SKM-1 treated with dmso at 0.1 percent for 144 hours (cell line): ENCODE measurements around the gene PLEKHG4.

Experiments
- DNase-seq: peaks from one replicate; lab custom pipeline; 2025; ENCODE audit not compliant: unreplicated experiment; lab: John Stamatoyannopoulos, UW

The PLEKHG4 gene, protein sequence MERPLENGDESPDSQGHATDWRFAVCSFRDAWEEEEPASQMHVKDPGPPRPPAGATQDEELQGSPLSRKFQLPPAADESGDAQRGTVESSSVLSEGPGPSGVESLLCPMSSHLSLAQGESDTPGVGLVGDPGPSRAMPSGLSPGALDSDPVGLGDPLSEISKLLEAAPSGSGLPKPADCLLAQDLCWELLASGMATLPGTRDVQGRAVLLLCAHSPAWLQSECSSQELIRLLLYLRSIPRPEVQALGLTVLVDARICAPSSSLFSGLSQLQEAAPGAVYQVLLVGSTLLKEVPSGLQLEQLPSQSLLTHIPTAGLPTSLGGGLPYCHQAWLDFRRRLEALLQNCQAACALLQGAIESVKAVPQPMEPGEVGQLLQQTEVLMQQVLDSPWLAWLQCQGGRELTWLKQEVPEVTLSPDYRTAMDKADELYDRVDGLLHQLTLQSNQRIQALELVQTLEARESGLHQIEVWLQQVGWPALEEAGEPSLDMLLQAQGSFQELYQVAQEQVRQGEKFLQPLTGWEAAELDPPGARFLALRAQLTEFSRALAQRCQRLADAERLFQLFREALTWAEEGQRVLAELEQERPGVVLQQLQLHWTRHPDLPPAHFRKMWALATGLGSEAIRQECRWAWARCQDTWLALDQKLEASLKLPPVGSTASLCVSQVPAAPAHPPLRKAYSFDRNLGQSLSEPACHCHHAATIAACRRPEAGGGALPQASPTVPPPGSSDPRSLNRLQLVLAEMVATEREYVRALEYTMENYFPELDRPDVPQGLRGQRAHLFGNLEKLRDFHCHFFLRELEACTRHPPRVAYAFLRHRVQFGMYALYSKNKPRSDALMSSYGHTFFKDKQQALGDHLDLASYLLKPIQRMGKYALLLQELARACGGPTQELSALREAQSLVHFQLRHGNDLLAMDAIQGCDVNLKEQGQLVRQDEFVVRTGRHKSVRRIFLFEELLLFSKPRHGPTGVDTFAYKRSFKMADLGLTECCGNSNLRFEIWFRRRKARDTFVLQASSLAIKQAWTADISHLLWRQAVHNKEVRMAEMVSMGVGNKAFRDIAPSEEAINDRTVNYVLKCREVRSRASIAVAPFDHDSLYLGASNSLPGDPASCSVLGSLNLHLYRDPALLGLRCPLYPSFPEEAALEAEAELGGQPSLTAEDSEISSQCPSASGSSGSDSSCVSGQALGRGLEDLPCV

GRCh38 chr16:67279296-67280089 is at the start of gene PLEKHG4:
TSS of gene PLEKHG4 (plus strand) at chr16:67279532. CDS start at chr16:67280045, 513 bp downstream.
- peak; percentile 78 for DNase-seq

DNA sequence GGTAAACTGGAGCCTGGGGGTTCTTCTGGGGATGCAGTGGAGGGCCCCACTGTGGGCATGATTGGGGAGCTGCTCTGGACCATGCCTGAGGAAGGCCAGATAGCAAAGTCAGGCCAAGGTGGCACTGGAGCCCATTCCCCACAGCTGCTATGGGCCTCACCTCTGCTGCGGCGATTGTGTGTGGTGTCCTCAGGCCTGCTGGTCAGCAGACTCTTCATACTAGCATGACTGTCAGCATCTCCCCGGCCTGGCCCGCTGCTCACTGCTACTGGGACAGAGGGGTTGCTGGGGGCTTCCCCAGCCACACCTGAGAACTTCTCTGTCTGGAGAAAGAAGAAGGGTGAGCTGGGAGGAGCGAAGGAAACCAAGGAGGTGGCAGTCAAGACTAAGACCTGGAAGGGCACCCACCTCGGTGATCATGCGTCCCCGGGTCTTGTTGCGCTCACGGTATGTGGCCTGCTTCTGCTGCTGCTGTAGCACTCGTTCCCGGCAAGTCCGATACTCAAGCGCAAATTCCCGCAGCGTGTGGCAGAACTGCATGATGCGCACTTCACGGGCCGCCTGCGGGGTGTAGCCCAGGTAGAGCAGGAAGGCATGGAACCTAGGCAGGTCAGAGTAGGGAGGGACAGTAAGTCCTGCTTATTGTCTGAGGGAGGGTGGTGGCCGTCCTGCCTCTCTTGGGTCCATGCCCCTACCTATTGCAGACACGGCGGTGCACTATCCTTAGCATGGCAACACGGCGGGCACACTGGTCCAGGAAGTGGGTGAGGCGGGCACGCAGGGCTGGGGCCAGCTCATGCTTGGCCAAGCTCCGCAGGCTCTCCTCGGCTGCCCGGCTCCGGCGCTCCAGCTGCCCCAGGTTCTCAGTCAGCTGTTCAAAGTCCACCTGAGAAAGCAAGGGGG is 49.2 kb upstream of the PLEKHG4 start:
- no peak for DNase-seq

- no peak for DNase-seq
Measured at GRCh38 chr16:67230809-67231660, 48.3 kb upstream of the PLEKHG4 start.

- no peak for DNase-seq
Measured at GRCh38 chr16:67233596-67233995, 45.7 kb upstream of the PLEKHG4 start.

DNA sequence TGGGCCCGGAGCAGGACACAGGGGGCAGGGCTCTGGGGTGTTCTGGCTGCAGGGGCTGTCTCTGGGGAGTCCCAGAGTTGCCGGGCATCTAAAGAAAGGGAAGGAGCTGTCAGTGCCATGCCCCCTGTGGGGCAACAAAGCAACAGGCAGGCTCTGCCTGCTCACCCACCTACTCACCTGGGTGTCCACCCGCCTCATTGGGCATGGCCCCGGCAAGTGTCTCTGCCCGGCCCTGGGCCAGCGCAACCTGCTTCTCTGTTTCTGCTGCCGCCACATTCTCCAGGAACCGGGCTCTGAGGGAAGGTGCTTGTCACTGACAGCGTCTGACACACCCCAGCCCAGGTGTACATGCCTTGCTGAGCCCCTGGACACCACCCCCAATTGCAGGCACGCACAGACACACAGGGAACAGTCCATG is 45.1 kb upstream of the PLEKHG4 start:
- no peak for DNase-seq

DNA sequence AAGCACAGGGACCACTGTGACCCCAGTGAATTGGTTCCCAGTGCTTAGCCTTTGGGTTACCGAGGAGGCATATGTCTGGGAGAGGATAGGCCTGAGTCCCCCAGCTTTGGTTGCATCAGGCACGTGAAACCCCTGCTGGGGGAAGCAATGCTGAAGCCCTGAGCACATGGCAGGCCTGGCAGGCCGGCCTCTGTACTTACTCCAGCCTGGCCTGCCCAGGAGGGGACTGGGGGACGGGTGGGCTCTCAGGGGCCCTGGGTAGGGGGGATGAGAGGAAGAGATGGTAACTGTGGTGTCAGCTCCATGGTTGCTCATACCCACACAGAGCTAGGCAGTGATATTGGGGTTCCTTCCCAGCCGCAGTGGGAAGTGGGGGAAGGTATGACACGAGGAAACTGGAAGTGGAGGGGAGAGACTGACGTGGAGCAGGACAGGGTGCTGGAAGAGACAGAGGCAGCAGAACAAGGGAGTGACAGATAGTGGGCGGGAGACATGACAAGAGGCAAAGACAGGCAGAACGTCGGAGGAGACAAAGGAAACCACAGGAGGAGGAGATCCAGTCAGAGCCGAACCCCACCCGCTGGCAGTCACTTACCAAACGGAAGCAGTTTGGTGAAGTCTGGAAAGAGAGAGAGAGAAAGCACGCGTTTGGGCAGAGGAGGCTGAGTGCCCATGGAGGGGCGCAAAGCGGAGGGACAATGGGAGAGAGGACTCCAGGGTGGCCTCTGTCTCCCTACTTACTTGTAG is 43.3 kb upstream of the PLEKHG4 start:
- no peak for DNase-seq

GRCh38 chr16:67236563-67237395 is 42.6 kb upstream of the PLEKHG4 start:
- DNase-seq, result peak; percentile 44

- DNase-seq, result no peak
Measured at GRCh38 chr16:67237396-67238277, 41.7 kb upstream of the PLEKHG4 start.

GRCh38 chr16:67238278-67238575 is 41.1 kb upstream of the PLEKHG4 start:
- DNase-seq, result no peak

- no peak for DNase-seq
Measured at GRCh38 chr16:67238806-67239470, 40.4 kb upstream of the PLEKHG4 start.

GRCh38 chr16:67240506-67240905 is 38.8 kb upstream of the PLEKHG4 start:
- DNase-seq, result no peak

GRCh38 chr16:67241008-67241900 is 38.1 kb upstream of the PLEKHG4 start:
- no peak for DNase-seq

GRCh38 chr16:67242138-67242730 is 37.1 kb upstream of the PLEKHG4 start:
- no peak for DNase-seq

- DNase-seq, result peak; percentile 5
Measured at GRCh38 chr16:67243481-67243880, 35.9 kb upstream of the PLEKHG4 start.
